ENCODE measurements around the gene RMC1.

- no peak for TF ChIP-seq POLR2A (IDR thresholded peaks at IDR 0.05; ENCODE audit: low read length)
- no peak for TF ChIP-seq GATA1 (IDR thresholded peaks at IDR 0.05; ENCODE audit: low read depth, low read length)
Observed at GRCh38 chr18:23519734-23520133, 16.4 kb downstream of the RMC1 start.

Data from erythroblast (primary cell).